Activated CD8-positive, alpha-beta memory T cell treated with anti-CD3 and anti-CD28 coated beads, Interleukin-2, amount 50 U/mL, for 4 hours (primary cell): ENCODE measurements around the gene KCMF1.

Experiments used
- DNase-seq: peaks from one replicate; pipeline ENCODE4 v3.0.0-alpha.2; 2020

Gene KCMF1

DNA sequence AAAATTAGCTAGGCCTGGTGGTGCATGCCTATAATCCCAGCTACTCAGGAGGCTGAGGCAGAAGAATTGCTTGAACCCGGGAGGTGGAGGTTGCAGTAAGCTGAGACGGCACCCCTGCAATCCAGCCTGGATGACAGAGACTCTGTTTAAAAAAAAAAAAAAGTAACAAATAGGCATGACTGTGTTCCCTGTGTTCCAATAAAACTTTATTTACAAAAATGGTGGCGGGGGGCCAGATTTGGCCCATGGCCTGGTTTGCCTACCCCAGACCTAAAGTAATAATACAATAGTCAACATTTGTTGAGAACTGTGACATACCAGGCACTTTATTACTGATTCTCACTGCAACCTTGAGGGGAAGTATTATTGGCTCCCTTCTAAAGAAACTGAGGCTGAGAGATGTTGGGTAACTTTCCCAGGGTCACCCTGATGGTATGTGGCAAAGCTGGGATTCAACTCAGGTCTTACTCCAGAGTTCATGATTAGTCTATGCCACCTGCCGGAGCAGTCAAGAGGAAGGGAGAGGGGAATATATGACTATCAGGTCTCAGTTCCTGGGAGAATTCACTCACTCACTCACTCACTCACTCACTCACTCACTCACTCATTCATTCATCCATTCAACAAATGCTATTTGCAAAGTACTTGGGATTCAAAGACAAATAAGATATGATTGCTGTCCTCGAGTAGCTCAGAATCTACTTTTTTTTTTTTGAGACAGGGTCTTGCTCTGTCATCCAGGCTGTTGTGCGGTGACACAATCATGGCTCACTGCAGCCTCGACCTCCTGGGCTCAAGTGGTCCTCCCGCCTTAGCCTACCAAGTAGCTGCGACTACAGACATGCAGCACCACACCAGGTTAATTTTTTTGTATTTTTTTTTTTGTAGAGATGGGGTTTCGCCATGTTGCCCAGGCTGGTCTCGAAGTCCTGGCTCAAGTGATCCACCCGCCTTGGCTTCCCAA, 14.3 kb upstream of the KCMF1 start:
- DNase-seq = no peak

DNA sequence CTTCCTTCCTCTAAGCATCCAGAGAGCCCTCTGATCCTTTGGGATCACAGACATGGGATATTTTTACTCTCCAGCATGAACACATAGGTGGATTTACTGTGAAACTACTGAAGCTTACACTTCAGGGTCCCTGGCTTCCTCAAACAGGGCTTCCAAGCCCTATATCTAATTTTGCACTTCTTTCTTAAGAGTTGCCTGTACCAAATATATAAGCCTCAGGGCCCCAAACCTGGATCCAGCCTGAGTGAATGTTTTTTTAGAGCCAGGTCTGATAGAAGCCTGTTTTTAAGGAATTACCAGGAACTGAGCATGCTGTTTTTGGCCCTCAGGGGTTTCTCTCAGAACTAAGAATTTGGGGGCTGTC, 13.2 kb upstream of the KCMF1 start:
- no peak for DNase-seq

DNA sequence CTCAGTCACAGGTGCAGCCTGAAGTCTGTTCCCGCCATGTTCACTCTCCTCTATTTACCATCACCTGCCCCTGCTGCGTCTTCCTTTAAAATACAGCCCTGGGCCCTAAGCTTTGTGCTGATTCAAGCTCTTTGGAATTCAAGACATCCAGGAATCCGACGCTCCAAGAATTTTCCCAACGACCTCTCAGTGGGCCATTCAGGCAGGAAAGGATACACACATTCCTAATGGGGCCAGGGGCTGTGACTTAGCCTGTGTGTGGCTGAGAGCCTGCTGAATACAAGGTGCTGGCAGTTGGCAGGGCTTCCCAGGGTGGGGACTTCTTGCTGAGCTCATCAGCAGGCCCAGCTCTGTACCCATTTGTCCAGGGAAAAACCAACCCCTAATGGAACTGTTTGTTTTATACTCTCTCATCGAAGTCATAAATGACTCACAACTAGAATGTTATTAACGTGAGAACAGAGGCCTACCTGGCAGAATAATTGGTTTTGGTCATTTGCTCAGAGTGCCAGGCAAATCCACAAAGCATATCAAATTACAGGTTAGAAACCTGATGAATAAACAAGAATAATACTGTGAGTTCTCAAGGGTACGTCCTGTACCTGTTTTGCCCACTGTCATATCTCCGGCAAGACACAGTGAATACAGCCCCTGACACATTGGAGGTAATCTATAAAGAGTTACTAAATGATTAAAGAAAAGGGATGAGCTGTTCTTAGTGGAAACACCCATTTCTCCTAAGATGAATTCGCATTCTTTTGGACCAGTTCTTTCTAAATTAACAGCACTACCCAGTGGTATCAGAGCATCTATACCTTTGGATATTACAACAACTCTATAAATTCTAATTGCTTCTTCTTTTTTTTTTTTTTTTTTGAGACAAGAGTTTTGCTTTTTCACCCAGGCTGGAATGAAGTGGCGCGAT, 12.6 kb upstream of the KCMF1 start:
- DNase-seq = no peak

DNA sequence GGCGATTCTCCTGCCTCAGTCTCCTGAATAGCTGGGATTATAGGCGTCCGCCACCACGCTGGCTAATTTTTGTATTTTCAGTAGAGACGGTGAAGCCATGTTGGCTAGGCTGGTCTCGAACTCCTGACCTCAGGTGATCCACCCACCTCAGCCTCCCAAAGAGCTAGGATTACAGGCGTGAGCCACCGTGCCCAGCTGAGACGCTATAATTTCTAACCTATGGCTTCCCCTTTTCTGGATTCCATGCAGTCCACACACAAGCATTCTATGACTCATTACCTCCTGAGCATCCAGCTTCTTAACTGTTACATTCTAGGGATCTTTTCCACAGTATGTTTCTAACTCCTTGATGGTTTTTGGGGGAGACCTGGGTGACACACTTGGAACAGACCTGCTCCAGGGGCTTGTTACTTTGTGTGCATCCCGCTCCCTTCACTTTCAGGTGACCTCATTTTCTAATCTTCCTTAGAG, 11.8 kb upstream of the KCMF1 start:
- DNase-seq = no peak

DNA sequence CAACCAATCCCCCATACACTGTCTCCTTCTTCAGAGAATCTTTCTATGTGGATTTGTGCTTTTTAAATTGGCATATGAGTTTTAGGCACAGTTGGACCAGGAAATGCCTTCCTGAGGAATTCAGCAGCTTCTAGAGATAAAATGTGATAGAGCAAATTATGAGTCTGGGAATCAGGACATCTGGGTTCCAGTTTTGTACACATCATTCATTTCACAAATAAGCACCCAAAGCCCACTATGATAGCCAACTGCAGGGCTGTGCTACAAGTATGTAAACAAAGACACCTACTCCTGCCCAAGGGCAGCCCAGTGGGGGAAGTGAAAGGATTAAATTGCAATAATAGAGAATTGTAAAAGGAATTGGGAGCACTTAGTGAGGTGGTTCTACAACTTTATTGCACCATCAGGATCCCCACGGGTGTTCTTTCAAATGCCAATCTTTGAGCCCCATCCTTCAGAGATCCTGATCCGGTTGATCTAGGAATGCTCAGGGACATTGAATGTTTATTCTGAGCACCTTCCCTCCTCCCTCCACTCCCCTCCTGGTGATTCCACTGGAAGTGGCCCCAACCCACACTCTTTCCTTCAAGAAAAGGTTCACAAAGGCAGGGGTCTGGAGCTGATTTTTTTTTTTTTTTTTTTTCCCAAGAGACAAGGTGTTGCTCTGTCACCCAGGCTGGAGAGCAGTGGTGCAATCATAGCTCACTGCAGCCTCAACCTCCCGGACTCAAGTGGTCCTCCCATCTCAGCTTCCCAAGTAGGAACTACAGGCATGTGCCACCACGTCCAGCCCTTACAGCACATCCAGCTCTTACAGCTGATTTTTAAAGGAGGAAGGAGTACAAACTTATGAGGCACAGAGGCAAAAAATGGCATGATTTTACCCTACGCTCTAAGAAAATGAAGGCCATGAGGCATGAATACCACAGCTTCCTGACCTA, 11.1 kb upstream of the KCMF1 start:
- DNase-seq = no peak

DNA sequence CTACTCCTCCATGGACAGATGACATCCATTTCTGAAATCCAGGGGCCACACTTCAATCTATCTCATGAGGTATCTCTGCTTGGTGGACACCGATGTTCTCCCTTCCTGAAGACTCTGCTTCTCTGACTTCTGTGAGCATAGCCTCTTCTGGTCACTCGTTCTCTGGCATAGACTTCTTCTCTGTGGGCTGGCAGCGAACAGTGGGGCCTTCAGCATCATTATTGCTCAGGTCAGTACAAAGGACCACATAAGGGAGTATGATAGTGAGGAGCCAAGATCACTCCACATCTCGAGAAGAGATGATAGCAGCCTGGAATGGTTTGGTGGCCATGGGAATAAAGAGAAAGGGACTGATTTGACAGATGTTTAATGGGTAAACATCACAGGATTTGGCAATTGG, 8.0 kb upstream of the KCMF1 start:
- DNase-seq = no peak

DNA sequence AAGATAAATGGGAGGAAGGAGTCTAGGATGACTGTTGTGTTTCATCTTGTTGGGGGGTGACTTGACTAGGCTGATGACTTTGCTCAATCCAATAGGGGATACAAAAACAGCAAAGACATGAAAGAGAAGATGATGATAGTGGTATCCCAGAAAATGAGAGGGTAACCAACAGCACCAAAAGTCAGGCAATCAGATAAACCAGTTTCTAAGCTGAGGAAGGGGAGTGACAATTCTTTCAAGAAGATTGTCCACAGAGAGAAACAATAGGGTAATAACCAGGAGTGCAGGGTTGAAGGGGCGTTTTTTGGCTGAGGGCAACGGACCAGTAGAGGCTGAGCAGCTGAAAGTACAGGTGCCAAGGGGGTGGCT, 7.7 kb upstream of the KCMF1 start:
- DNase-seq = no peak

DNA sequence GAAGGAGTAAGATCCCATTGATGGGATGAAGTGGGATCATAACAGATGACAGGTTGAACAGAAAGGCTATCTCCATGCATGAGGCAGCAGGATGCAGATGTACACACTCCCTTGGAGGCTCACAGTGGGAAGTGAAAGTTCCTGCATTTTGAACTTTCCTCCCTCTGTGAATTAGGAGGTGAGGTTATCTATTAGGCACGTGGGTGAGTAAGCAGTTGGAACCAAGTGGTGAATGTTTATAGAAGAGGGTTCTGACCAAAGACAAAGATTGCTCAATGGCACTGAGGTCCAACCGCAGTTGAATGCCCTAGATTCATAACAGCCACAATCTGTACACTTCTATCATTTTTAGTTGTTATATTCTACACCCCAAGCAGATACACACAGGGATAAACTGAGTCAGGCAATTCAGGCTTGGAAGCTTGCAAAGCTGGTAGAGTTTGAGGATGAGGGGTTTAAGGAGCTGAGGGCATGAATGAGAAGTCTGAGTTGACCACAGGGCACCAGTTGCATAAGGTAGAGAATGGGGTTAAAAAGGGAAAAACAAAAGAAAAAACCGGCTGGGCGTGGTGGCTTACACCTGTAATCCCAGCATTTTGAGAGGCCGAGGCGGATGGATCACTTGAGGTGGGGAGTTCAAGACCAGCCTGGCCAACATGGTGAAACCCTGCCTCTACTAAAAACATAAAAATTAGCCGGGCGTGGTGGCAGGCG, 7.1 kb upstream of the KCMF1 start:
- DNase-seq = no peak

DNA sequence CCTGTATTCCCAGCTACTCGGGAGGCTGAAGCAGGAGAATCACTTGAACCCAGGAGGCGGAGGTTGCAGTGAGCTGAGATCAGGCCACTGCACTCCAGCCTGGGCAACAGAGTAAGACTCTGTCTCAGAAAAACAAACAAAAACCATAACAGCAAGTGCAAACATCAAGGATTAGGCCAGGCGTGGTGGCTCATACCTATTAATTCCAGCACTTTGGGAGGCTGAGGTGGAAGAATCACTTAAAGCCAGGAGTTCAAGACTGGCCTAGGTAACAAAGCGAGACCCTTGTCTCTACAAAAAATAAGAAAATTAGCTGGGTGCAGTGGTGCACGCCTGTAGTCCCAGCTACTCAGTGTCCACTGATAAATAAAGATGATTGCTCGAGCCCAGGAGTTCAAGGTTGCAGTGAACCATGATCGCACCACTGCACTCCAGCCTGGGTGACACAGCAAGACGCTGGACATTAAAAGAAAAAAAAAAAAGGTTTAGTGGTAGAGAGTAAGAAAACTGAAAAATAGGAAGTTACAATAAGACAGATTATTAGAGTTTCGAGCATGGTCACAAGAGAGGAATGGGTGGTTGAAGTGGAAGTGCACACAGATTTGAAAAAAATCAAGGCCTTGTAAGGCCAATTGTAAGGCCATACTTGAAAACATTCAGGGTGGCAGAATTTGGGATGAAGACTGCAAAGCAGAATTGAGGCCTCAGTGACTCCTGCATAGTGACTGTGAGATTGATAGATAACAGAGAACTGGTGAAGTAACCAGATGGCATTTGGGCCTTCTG, 6.4 kb upstream of the KCMF1 start:
- no peak for DNase-seq

DNA sequence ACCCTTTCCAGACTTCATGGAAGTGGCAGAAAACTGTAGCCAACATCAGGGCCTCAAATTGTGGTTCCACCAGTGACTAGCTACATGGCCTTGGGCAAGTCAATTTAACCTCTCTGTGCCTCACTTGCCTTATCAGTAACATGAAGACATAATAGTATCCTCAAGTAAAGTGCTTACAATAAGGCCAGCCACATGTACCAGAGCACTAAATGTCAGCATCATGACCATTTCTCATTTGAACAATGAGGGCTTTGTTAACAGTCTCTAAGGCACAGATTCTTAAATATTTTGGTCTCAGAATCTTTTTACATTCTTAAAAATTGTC, 5.8 kb upstream of the KCMF1 start:
- no peak for DNase-seq

DNA sequence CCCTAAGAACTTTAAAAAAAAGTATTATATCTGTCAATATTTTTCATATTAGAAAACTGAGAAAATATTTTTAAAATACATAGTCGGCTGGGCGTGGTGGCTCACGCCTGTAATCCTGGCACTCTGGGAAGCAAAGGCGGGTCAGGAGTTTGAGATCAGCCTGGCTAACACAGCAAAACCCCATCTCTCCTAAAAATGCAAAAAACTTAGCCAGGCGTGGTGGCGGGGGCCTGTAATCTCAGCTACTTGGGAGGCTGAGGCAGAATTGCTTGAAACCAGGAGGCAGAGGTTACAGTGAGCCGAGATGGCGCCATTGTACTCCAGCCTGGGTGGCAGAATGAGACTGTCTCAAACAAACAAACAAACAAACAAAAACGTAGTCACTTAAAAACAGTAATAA, 5.1 kb upstream of the KCMF1 start:
- no peak for DNase-seq

DNA sequence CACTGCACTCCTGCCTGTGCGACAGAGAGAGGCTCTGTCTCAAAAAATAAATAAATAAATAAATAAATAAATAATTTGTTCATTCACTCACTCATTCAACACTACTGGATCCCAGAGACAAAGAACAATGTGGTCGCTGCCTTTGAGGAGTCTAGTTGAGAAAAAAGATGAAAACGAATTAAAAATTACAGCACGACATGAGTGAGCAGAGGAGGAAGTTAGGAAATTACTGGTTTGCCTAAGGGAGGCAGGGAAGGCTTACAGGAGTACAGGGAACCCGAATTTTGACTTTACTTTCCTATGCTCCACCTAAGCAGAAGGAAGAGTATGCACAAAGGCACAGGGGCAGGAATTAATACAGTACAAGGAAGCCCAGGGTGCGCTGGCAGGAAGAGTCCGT, 4.2 kb upstream of the KCMF1 start:
- no peak for DNase-seq

DNA sequence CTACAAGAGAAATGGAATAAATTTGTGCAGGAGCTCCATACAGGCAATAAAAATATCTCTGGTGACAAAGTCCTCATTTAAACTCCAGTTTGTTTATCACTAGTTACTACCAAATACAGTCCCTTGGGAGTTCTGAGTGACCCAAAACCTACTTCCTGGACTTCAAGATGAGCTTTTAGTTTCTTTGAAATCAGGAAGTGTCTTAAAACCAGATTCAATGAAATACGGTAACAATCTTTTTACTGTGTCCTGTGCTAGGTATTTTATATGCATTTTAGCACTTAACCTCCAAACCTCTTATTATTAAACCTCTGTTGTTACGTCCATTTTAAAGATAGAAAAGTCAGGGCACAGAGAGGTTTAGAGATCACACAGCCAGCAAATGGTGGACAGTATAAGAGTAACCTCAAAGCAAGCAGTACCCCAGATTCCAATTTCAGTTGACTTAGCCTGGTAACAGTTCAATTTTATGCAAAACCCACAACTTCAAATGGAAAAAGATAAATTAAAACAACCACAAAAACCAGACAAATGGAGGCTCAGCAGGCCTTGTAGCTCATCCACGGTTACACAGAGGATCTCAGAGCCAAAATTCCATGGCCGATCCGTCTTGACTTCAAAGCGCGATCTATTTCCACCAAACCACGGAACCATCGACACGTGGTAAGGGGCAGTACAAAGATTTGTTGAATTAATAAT, 1.3 kb upstream of the KCMF1 start:
- peak; percentile 19 for DNase-seq

DNA sequence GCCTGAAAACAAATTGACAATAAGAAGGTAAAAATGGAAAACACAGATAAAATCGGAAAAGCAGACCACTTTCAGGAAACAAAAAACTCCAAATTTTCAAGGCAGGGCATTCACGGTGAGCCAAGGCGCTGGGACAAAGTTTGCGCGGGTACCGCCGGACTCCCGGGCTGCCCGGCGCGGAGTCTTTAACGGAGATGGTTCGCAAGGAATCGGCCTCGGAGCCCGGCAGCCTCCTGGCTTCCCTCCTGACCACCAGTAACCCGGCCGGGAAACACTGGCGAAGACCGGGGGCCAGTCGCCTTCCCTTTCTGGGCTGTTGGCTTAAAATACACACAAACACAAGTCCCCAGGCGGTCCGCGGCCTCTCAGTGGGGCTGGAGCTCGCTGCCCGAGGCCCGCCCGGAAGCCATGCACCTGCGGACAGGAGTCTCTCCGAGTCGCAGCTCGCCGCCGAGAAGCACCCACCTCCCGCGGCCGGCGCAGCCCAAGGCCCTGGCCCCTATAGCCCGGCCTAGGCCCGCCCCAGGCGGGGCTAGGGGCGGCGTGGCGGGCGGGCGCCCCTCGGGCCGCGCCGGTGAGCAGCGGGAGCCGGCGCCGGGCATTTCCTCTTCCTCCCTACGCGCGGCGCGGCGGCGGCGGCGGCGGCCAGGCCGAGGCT, 622 bp upstream of the KCMF1 start:
- DNase-seq = peak; percentile 54

DNA sequence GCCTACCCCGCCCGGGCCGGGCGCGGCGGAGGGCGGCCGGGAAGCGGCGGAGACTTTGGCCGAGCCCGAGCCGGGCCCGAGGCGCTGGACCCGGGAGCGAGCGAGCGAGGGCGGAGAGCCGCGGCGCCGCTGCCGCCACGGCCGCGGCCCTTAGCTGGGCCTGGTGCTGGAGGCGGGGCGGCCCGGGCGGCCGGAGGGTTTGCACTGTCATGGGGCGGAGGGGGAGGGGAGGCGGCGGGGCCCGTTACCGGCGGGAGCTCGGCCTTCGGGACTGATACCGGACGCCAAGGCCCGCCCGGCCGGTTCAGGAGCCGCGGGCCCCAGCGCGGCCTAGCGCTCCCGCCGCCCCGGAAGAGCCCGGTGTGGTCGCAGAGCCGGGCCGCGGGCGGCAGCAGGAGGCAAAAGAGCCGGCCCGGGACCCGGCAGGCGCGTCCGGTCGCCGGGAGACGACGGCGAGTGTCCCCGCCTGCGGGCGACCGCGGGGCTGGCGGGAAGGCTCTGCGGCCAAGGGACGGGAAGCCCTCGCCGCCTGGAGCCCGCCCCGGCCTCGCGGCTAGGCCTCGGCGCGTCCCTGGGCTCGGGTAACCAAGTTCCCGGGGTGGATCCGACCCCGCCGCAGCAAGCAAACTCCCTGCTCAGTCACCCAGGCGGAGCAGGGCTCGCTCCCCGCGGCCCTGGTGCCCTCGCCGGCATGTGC, 697 bp downstream of the KCMF1 start:
- peak; percentile 70 for DNase-seq

DNA sequence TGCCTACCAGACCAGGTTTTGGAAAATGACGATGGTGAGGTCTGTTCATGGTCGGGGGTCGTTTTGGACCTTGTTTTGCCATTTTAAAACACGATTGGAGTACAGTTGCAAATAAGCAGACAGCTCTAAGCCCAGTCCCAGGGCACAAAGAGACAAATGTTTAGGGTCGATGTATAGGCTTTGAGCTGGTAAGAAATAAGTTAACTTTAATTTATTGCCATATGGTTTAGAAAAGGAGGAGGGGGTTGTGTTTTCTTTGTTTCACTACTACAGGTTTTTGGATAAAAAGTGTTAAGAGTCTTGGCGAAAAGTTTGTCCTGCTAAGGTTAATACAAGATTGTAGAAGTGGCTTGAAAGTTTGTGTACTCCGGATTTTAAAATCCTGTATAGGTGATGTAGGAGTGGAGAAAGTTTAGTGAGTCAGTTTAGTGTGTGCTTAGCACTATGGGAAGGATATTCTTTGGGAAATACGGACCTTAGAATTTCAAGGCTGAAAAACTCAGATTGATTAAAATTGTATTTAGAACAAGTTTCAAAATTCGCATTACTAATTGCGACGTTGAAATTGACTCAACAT, 1.3 kb downstream of the KCMF1 start:
- DNase-seq = no peak

DNA sequence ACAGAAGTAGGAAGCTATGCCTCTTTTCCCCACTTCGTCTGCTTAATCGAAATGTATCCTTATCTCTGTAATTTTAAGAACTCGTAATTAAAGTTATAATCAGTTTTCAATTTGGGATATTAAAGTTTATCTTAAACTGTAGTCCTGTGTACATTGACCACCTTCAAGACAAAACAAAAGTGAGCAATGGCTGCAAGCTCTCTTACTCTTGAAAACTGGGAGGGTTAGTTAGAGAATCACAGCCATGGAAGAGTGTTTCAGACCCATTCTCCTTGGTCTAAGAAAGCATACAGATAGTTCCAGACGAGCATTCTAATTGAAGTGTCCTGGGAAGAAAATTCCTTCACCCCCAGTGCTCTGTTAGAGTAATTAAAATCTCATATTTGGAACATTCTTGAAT, 2.0 kb downstream of the KCMF1 start:
- DNase-seq = no peak

DNA sequence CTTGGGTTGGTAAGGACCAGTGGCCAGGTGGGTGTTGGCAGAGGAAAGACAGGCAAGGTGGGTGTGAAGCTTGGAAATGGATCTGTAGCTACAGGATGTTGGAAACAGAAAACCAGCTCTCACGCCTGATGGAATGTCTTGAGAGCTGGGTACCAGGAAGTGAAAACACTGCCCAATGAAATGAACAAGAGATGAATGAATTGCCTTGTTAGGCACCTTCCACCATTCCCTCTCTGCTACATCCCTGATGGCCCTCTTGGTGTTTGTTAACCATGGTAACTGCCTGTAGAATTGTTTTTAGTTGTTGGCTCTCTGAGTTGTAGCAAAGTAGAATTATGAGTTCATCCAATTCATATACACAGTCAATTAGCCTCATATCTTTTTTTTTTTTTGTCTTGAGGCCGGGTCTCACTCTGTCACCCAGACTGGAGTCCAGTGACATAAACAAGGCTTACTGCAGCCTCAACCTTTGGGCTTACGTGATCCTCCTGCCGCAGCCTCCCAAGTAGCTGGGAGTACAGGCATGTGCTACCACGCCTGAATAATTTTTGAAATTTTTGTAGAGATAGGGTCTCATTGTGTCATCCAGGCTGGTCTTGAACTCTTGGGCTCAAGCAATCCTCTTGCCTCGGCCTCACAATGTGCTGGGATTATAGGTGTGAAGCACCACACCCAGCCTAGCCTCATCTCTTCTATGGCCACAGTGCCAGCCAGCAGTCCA, 9.5 kb downstream of the KCMF1 start:
- DNase-seq = no peak
